Measurements from ENCODE around the gene LIPE. TPM values are rescaled to one million over a fixed set of nuclear protein-coding genes. Genes with fewer than 3 reads are reported as not detected.
A peak's percentile ranks its signal among the peaks of the same experiment; 100 is the strongest.

LIPE gene
- total and polyA plus RNA-seq, 4 donors: 3.6 to 7.7 (median 4.5) TPM

GRCh38 chr19:42422092-42422900, 4.9 kb downstream of the LIPE start:
- no peak for ATAC-seq (ENCODE audit: insufficient read depth, low FRiP score)
- H3K27me3 ChIP-seq (ENCODE audit: control insufficient read depth in 3 of 3, insufficient read depth in 3 of 3, low read length in 2 of 3): no peaks in the 10 kb centered on the region
- TF ChIP-seq CTCF (IDR thresholded peaks at IDR 0.05; ENCODE audit: control extremely low read depth, extremely low read depth): no peak
- H3K4me1 ChIP-seq (ENCODE audit: control insufficient read depth in 5 of 5, insufficient read depth in 5 of 5, low read length in 5 of 5): peaks cover 0 to 27% (median 13%) of the 10 kb centered on the region in 5 donors
- H3K36me3 ChIP-seq (ENCODE audit: control insufficient read depth in 4 of 4, insufficient read depth in 4 of 4, low read length in 4 of 4): no peaks in the 10 kb centered on the region
- no peak overlapping the region for H3K9ac ChIP-seq (ENCODE audit: insufficient read depth in 1 of 2, low read length in 2 of 2)
- no peaks in the 10 kb centered on the region for H3K9me3 ChIP-seq (ENCODE audit: control insufficient read depth in 4 of 4, insufficient read depth in 3 of 4, low read length in 3 of 4)
- no peak for DNase-seq
- H3K4me3 ChIP-seq: peak overlapping the region; percentile 57
- H3K27ac ChIP-seq (ENCODE audit: low read depth in 1 of 2, low read length in 1 of 2): peak overlapping the region; percentile 73 to 87
- WGBS, 2 donors: 58 to 63% methylated on average over 17 of the region's 17 CpGs

GRCh38 chr19:42421591-42422031, 5.6 kb downstream of the LIPE start:
- no peak for TF ChIP-seq CTCF (IDR thresholded peaks at IDR 0.05; ENCODE audit: control extremely low read depth, extremely low read depth)
- ATAC-seq (ENCODE audit: insufficient read depth, low FRiP score): no peak
- Histone ChIP-seq H3K9me3 (ENCODE audit: control insufficient read depth in 4 of 4, insufficient read depth in 3 of 4, low read length in 3 of 4) (no peaks in the 10 kb centered on the region), H3K27me3 (ENCODE audit: control insufficient read depth in 3 of 3, insufficient read depth in 3 of 3, low read length in 2 of 3) (no peaks in the 10 kb centered on the region), H3K27ac (ENCODE audit: low read depth in 1 of 2, low read length in 1 of 2) (peak overlapping the region; percentile 78 to 87), H3K4me3 (no peak overlapping the region), H3K9ac (ENCODE audit: insufficient read depth in 1 of 2, low read length in 2 of 2) (no peak overlapping the region), H3K36me3 (ENCODE audit: control insufficient read depth in 4 of 4, insufficient read depth in 4 of 4, low read length in 4 of 4) (no peaks in the 10 kb centered on the region), H3K4me1 (ENCODE audit: control insufficient read depth in 5 of 5, insufficient read depth in 5 of 5, low read length in 5 of 5) (peaks cover 0 to 27% (median 13%) of the 10 kb centered on the region in 5 donors)
- DNase-seq: no peak
- WGBS, 2 donors: 67% methylated on average over 9 of the region's 9 CpGs

GRCh38 chr19:42421101-42421500, 6.1 kb downstream of the LIPE start:
- no peak for ATAC-seq (ENCODE audit: insufficient read depth, low FRiP score)
- Histone ChIP-seq H3K27me3 (ENCODE audit: control insufficient read depth in 3 of 3, insufficient read depth in 3 of 3, low read length in 2 of 3) (no peaks in the 10 kb centered on the region), H3K4me3 (no peak overlapping the region), H3K27ac (ENCODE audit: low read depth in 1 of 2, low read length in 1 of 2) (peak overlapping the region in 1 of 2 donors; percentile 78), H3K36me3 (ENCODE audit: control insufficient read depth in 4 of 4, insufficient read depth in 4 of 4, low read length in 4 of 4) (no peaks in the 10 kb centered on the region), H3K9ac (ENCODE audit: insufficient read depth in 1 of 2, low read length in 2 of 2) (no peak overlapping the region), H3K4me1 (ENCODE audit: control insufficient read depth in 5 of 5, insufficient read depth in 5 of 5, low read length in 5 of 5) (peaks cover 0 to 27% (median 13%) of the 10 kb centered on the region in 5 donors), H3K9me3 (ENCODE audit: control insufficient read depth in 4 of 4, insufficient read depth in 3 of 4, low read length in 3 of 4) (no peaks in the 10 kb centered on the region)
- TF ChIP-seq CTCF (IDR thresholded peaks at IDR 0.05; ENCODE audit: control extremely low read depth, extremely low read depth): no peak
- WGBS, 2 donors: 44 to 69% methylated on average over 4 of the region's 4 CpGs
- DNase-seq: no peak
